SU-DHL-6 (cell line): ENCODE measurements around the gene PDSS1.

Source experiments
- H2AFZ ChIP-seq: fragments of 200-600 bp; sonication (generic); 2 replicates; pipeline ENCODE4 v1.6.1; 2014; ENCODE audit warnings: low read depth, mild to moderate bottlenecking, moderate library complexity, mixed read lengths, antibody characterized with exemption, low read length; ENCODE audit not compliant: severe bottlenecking
- H3F3A ChIP-seq: fragments of 200-600 bp; shearing (Covaris generic); 2 replicates; pipeline ENCODE4 v1.6.0; 2016; ENCODE audit warnings: antibody characterized with exemption, mild to moderate bottlenecking; ENCODE audit not compliant: insufficient read depth
- H3K27ac ChIP-seq: fragments of 200-600 bp; sonication (generic); 2 replicates; pipeline ENCODE4 v1.5.1; 2016; ENCODE audit warnings: low read depth, mild to moderate bottlenecking, low read length, moderate library complexity, mixed read lengths
- H3K27me3 ChIP-seq: fragments of 200-600 bp; sonication (generic), shearing (Covaris generic); 2 replicates; pipeline ENCODE4 v1.6.0; 2014; ENCODE audit warnings: mild to moderate bottlenecking, low read length
- H3K36me3 ChIP-seq: fragments of 200-600 bp; sonication (generic); 2 replicates; pipeline ENCODE4 v1.6.1; 2014; ENCODE audit warnings: mild to moderate bottlenecking, low read length, mixed read lengths
- H3K4me2 ChIP-seq: fragments of 300-600, 200-600 bp; shearing (Covaris generic), sonication (generic); 2 replicates; pipeline ENCODE4 v1.6.0; 2014; ENCODE audit warnings: low read length, low read depth, mild to moderate bottlenecking; ENCODE audit not compliant: poor library complexity, severe bottlenecking
- H3K4me3 ChIP-seq: fragments of 200-600 bp; sonication (generic); 2 replicates; pipeline ENCODE4 v1.5.1; 2014; ENCODE audit warnings: antibody characterized with exemption, low read length, mild to moderate bottlenecking, mixed read lengths; ENCODE audit not compliant: insufficient read depth, poor library complexity, severe bottlenecking
- H3K79me2 ChIP-seq: fragments of 200-600 bp; sonication (generic); 2 replicates; pipeline ENCODE4 v1.6.1; 2014; ENCODE audit warnings: mild to moderate bottlenecking, low read length, moderate library complexity; ENCODE audit not compliant: insufficient read depth
- H3K9ac ChIP-seq: fragments of 200-600 bp; sonication (generic); 2 replicates; pipeline ENCODE4 v1.7.0; 2014; ENCODE audit warnings: mild to moderate bottlenecking, low read length
- H3K9me2 ChIP-seq: fragments of 200-600 bp; sonication (generic); replicated peaks from 2 replicates; pipeline ENCODE4 v1.6.1; 2014; ENCODE audit warnings: low read length; ENCODE audit not compliant: insufficient read depth
- H3K9me3 ChIP-seq: fragments of 200-600 bp; sonication (generic); 2 replicates; pipeline ENCODE4 v1.6.1; 2014; ENCODE audit warnings: low read length, mixed read lengths; ENCODE audit not compliant: insufficient read depth
- H4K20me1 ChIP-seq: fragments of 200-600 bp; sonication (generic); 2 replicates; pipeline ENCODE4 v1.6.1; 2014; ENCODE audit warnings: low read depth, mild to moderate bottlenecking, antibody characterized with exemption, low read length, moderate library complexity, mixed read lengths
- EZH2phosphoT487 ChIP-seq: fragments of 200-600 bp; sonication (generic), shearing (Covaris generic); conservative IDR thresholded peaks from 2 replicates; pipeline ENCODE4 v1.6.1; 2018; ENCODE audit warnings: mild to moderate bottlenecking, antibody characterized with exemption, low read length, moderate library complexity, mixed read lengths
- TF ChIP-seq, protein P1 (sequence below): fragments of 200-600 bp; sonication (generic); IDR thresholded peaks from one replicate; pipeline ENCODE4 v1.5.1; 2017; ENCODE audit warnings: antibody characterized with exemption, mild to moderate bottlenecking, low read length, moderate library complexity; ENCODE audit not compliant: insufficient read depth, poor library complexity, severe bottlenecking

The PDSS1 gene

DNA sequence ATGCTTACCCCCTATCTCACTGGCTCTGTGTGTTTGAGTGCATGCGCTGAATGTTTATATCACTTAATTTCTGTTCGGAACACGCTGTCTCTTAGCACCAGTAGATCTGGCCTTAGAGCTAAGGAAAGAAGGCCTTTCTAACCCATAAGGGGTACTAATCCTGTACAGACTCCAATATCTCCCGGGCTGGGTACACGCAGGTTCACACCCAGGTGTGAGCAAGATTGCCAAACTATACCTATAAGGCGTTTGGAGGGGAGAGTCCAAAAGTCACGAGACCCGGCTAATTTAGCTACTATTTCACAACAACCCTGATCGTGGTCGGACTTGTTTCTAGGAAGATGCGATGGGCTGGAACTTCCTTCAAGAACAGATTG, 727 bp upstream of the PDSS1 start:
- Histone ChIP-seq H3K9me3 (no peaks in the 10 kb centered on the region), H2AFZ (peak overlapping the region; percentile 80), H3K4me2 (peak overlapping the region; percentile 99), H4K20me1 (no peaks in the 10 kb centered on the region; the same call in 1 of the 2 replicates), H3F3A (0 out of 2 replicates have a peak, but pooled peaks cover 5% of the 10 kb centered on the region), H3K4me3 (peak overlapping the region; percentile 93), H3K9ac (peak overlapping the region; percentile 97), H3K27me3 (no peaks in the 10 kb centered on the region), H3K9me2 (no peaks in the 10 kb centered on the region), H3K27ac (peak overlapping the region; percentile 75), H3K79me2 (peaks cover 43% of the 10 kb centered on the region), H3K36me3 (no peaks in the 10 kb centered on the region)
- no peak for TF ChIP-seq EZH2phosphoT487
- TF ChIP-seq, protein P1, sequence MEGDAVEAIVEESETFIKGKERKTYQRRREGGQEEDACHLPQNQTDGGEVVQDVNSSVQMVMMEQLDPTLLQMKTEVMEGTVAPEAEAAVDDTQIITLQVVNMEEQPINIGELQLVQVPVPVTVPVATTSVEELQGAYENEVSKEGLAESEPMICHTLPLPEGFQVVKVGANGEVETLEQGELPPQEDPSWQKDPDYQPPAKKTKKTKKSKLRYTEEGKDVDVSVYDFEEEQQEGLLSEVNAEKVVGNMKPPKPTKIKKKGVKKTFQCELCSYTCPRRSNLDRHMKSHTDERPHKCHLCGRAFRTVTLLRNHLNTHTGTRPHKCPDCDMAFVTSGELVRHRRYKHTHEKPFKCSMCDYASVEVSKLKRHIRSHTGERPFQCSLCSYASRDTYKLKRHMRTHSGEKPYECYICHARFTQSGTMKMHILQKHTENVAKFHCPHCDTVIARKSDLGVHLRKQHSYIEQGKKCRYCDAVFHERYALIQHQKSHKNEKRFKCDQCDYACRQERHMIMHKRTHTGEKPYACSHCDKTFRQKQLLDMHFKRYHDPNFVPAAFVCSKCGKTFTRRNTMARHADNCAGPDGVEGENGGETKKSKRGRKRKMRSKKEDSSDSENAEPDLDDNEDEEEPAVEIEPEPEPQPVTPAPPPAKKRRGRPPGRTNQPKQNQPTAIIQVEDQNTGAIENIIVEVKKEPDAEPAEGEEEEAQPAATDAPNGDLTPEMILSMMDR: no peak

- peak overlapping the region; percentile 97 for H3K9ac ChIP-seq
- peaks cover 1% of the 10 kb centered on the region; the same call in 1 of the 2 replicates for H4K20me1 ChIP-seq
- no peaks in the 10 kb centered on the region for H3K9me2 ChIP-seq
- H3K4me3 ChIP-seq: peak overlapping the region; percentile 93
- H3K9me3 ChIP-seq: no peaks in the 10 kb centered on the region
- no peaks in the 10 kb centered on the region for H3K27me3 ChIP-seq
- H2AFZ ChIP-seq: peak overlapping the region; percentile 80
- H3K4me2 ChIP-seq: peak overlapping the region; percentile 99
- H3K36me3 ChIP-seq: peaks cover 8% of the 10 kb centered on the region; the same call in 1 of the 2 replicates
- TF ChIP-seq EZH2phosphoT487: no peak
- TF ChIP-seq, protein P1: no peak
- H3K79me2 ChIP-seq: peaks cover 55% of the 10 kb centered on the region
- 0 out of 2 replicates have a peak, but pooled peaks cover 5% of the 10 kb centered on the region for H3F3A ChIP-seq
- H3K27ac ChIP-seq: peak overlapping the region; percentile 75
Measured at GRCh38 chr10:26697922-26698608, 564 bp downstream of the PDSS1 start.

DNA sequence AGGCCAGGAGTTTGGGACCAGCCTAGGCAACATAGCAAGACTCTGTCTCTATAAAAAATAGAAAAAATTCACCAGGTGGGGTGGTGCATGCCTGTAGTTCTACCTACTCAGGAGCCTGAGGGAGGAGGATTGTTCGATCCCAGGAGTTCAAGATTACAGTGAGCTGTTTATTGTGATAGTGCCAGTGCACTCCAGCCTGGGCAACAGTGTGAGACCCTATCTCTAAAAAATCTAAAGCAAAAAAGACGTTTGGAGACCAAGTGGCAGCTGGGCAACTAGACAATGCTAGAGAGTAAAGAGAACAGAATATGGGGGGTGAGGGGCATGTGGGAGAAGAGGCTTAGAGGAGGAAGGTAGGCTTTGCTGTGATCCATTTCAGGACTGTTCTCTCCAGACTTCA, 1.4 kb downstream of the PDSS1 start:
- H3K9ac ChIP-seq: peak overlapping the region; percentile 97

More for the DNA sequence above, 1.4 kb downstream of the PDSS1 start:
- Histone ChIP-seq H3K4me2 (peak overlapping the region; percentile 99), H3K27ac (peak overlapping the region; percentile 17; the same call in 1 of the 2 replicates), H2AFZ (no peak overlapping the region), H3F3A (0 out of 2 replicates have a peak, but pooled peaks cover 5% of the 10 kb centered on the region), H3K9me3 (no peaks in the 10 kb centered on the region), H3K4me3 (peak overlapping the region; percentile 93), H4K20me1 (peaks cover 6% of the 10 kb centered on the region; the same call in 1 of the 2 replicates), H3K79me2 (peaks cover 64% of the 10 kb centered on the region), H3K9me2 (no peaks in the 10 kb centered on the region), H3K27me3 (no peaks in the 10 kb centered on the region), H3K36me3 (peaks cover 13% of the 10 kb centered on the region; the same call in 1 of the 2 replicates)
- TF ChIP-seq EZH2phosphoT487: no peak
- TF ChIP-seq, protein P1: no peak
